ENCODE data around the gene DLL1. TPM values are rescaled to one million over a fixed set of nuclear protein-coding genes. Genes with fewer than 3 reads are reported as not detected.
A peak's percentile ranks its signal among the peaks of the same experiment; 100 is the strongest.

The DLL1 gene
- total RNA-seq, 4 donors from 2014 or later, result 40.6 to 53.7 (median 47.5) TPM

DNA sequence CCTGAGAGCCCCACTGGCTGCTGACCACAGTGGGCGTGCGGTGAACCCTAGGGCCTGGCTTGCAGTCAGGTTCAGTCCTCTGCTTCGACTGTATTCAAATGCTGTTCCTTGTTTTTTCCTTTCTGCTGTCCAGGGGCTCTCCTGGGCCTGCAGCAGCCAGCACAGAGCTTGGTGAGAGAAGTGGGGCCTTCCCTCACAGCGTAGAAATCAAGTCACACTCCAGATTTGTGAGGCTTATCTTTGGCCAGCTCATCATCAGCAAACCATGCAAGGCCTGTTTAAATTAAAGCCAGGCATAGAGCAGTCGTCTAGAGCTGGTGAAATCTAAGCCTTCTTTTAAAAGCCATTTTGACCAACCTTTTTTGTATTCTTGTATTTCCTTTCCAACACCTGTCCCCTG is 24.1 kb upstream of the DLL1 start:
- no peak for DNase-seq (ENCODE audit: low spot score in 2 of 2)
- 77 to 81% methylated on average over 5 of the region's 5 CpGs for WGBS, 2 donors
- no peak overlapping the region for H3K4me3 ChIP-seq (ENCODE audit: low read depth, poor library complexity, severe bottlenecking)
- intact Hi-C loops (cut with DNase I; ENCODE audit: low total_unique reads), result no loop called here
- no peak for TF ChIP-seq POLR2A (IDR thresholded peaks at IDR 0.05)
- TF ChIP-seq, protein P1, sequence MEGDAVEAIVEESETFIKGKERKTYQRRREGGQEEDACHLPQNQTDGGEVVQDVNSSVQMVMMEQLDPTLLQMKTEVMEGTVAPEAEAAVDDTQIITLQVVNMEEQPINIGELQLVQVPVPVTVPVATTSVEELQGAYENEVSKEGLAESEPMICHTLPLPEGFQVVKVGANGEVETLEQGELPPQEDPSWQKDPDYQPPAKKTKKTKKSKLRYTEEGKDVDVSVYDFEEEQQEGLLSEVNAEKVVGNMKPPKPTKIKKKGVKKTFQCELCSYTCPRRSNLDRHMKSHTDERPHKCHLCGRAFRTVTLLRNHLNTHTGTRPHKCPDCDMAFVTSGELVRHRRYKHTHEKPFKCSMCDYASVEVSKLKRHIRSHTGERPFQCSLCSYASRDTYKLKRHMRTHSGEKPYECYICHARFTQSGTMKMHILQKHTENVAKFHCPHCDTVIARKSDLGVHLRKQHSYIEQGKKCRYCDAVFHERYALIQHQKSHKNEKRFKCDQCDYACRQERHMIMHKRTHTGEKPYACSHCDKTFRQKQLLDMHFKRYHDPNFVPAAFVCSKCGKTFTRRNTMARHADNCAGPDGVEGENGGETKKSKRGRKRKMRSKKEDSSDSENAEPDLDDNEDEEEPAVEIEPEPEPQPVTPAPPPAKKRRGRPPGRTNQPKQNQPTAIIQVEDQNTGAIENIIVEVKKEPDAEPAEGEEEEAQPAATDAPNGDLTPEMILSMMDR (IDR thresholded peaks at IDR 0.05), result no peak

DNA sequence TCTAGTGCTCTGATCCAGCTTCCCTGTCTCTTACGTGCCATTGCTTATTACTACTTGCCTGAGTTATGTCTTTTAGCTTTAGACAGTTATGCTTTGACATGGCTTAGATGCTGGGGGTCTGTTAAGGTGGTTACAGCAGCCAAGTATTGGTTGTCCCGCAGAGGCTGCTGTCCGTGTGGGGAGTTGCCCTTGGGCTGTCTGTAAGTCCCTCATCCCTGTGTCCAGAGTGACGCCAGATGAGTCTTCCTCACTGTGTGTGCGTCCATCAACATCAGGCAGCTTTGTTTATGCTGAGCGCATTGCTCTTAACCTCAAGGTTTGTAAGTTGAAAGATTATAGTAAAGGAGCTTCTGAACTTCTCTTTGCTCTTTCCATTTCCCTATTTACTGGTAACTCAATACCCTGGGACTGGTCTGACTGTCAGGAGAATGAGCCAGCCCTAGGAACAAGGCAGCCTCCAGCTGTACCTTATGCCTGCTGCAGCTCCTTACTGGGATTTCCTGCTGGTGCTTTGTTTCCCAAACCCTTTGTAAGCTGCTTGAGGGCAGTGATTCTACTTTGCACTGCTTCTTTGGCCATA is 22.9 kb upstream of the DLL1 start:
- WGBS, 2 donors, result 88 to 94% methylated on average over 6 of the region's 6 CpGs
- TF ChIP-seq, protein P1 (IDR thresholded peaks at IDR 0.05), result no peak
- no peak for TF ChIP-seq POLR2A (IDR thresholded peaks at IDR 0.05)
- no peak overlapping the region for H3K4me3 ChIP-seq (ENCODE audit: low read depth, poor library complexity, severe bottlenecking)
- no peak for DNase-seq (ENCODE audit: low spot score in 2 of 2)
- intact Hi-C loops (cut with DNase I; ENCODE audit: low total_unique reads), result no loop called here

DNA sequence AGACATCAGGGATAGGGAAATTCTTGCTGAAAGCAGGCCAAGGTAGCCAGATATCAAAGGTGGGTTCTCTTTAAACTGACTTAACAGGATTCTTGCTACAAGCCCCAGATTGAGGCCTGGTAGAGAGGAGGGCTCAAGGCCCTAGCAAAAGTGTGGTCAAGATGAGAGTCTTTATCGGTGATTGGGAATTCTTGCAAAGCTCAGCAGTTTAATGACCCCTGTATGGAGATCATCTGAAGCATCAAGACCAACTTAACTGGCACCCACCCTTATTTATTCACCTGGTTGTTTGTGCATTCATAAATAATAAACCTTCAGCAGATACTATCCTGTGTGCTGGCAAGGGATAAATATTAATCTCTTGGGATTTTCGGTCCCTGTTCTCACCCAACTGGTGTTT is 22.0 kb upstream of the DLL1 start:
- no peak overlapping the region for H3K4me3 ChIP-seq (ENCODE audit: low read depth, poor library complexity, severe bottlenecking)
- WGBS, 2 donors, result 89 to 92% methylated on average over 2 of the region's 2 CpGs
- TF ChIP-seq POLR2A (IDR thresholded peaks at IDR 0.05), result no peak
- TF ChIP-seq, protein P1 (IDR thresholded peaks at IDR 0.05), result no peak
- intact Hi-C loops (cut with DNase I; ENCODE audit: low total_unique reads), result no loop called here
- no peak for DNase-seq (ENCODE audit: low spot score in 2 of 2)

DNA sequence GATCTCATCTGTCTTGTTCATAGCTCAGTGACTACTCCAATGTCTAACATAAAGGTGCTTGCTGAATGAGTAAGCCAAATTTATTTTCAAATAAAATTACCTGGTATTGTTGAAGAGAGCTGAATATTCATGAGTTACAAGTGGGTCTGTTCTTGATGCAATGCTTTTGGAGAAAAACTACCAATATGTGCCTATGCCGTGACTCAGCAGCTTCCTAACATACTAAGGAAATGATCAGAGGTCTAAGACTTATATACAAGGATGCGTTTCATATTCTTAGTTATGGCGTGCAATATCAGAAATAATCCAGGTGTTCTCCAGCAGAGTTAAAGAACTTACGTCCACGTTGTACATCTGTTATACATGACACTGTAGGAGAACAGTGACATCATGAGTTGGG is 20.8 kb upstream of the DLL1 start:
- TF ChIP-seq POLR2A (IDR thresholded peaks at IDR 0.05), result no peak
- TF ChIP-seq, protein P1 (IDR thresholded peaks at IDR 0.05), result no peak
- H3K4me3 ChIP-seq (ENCODE audit: low read depth, poor library complexity, severe bottlenecking), result no peak overlapping the region
- DNase-seq (ENCODE audit: low spot score in 2 of 2), result no peak
- 76 to 82% methylated on average over 5 of the region's 5 CpGs for WGBS, 2 donors
- intact Hi-C loops (cut with DNase I; ENCODE audit: low total_unique reads), result no loop called here

DNA sequence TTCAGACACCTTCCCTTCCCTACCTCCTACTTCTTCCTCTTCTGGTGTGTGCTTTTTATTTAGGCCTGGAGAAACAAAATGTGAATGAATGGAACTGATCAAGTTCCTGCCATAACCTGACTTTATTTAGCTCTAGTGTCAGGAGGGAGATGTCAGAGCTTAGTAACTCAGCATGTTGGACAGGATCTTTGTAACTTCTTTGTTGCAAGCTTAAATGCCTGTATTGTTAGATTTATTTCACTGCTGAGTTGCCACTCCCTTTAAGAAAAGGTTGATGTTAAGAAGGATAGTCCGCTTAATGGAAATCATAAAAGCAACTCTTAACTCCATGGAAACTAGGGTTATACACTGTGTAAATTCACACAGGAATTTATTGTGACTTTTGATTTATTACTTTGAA is 17.9 kb upstream of the DLL1 start:
- DNase-seq (ENCODE audit: low spot score in 2 of 2), result no peak
- 79 to 85% methylated on average over 1 of the region's 1 CpG for WGBS, 2 donors
- intact Hi-C loops (cut with DNase I; ENCODE audit: low total_unique reads), result no loop called here
- no peak overlapping the region for H3K4me3 ChIP-seq (ENCODE audit: low read depth, poor library complexity, severe bottlenecking)
- TF ChIP-seq POLR2A (IDR thresholded peaks at IDR 0.05), result no peak
- TF ChIP-seq, protein P1 (IDR thresholded peaks at IDR 0.05), result no peak

DNA sequence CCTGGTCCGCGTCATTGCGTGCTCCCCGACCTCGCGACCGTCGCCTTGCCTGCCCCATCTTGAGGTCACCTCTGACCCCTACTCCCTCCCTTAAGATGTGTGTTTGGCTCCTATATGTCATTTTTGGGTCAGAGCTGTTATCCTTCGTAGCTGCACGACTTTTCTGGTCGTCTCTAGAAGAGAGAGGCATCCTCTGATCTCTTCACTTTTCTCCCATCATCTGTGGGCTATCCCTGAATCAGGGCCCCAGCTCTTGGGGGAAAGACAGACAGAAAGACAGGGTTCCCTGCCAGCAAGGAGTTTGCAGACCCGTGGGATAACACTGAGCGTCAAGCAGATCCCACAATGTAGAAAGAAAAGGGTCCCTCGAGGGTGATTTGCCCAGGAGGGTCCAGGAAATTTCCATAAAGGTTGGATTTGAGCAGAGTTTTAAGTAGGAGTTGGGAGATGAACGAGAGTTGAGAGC is 16.2 kb upstream of the DLL1 start:
- 4 to 5% methylated on average over 15 of the region's 15 CpGs for WGBS, 2 donors
- intact Hi-C loops (cut with DNase I; ENCODE audit: low total_unique reads), result no loop called here
- no peak for DNase-seq (ENCODE audit: low spot score in 2 of 2)
- TF ChIP-seq, protein P1 (IDR thresholded peaks at IDR 0.05), result no peak
- TF ChIP-seq POLR2A (IDR thresholded peaks at IDR 0.05), result no peak
- peak overlapping the region; percentile 87 for H3K4me3 ChIP-seq (ENCODE audit: low read depth, poor library complexity, severe bottlenecking)
